SU-DHL-6 (cell line): ENCODE measurements around the gene LRIT2.

ENCODE experiments used
- EZH2phosphoT487 ChIP-seq: fragments of 200-600 bp; sonication (generic), shearing (Covaris generic); conservative IDR thresholded peaks from 2 replicates; pipeline ENCODE4 v1.6.1; 2018; ENCODE audit warnings: mild to moderate bottlenecking, antibody characterized with exemption, low read length, moderate library complexity, mixed read lengths
- TF ChIP-seq, protein P1 (sequence below): fragments of 200-600 bp; sonication (generic); IDR thresholded peaks from one replicate; pipeline ENCODE4 v1.5.1; 2017; ENCODE audit warnings: antibody characterized with exemption, mild to moderate bottlenecking, low read length, moderate library complexity; ENCODE audit not compliant: insufficient read depth, poor library complexity, severe bottlenecking

- TF ChIP-seq, protein P1, sequence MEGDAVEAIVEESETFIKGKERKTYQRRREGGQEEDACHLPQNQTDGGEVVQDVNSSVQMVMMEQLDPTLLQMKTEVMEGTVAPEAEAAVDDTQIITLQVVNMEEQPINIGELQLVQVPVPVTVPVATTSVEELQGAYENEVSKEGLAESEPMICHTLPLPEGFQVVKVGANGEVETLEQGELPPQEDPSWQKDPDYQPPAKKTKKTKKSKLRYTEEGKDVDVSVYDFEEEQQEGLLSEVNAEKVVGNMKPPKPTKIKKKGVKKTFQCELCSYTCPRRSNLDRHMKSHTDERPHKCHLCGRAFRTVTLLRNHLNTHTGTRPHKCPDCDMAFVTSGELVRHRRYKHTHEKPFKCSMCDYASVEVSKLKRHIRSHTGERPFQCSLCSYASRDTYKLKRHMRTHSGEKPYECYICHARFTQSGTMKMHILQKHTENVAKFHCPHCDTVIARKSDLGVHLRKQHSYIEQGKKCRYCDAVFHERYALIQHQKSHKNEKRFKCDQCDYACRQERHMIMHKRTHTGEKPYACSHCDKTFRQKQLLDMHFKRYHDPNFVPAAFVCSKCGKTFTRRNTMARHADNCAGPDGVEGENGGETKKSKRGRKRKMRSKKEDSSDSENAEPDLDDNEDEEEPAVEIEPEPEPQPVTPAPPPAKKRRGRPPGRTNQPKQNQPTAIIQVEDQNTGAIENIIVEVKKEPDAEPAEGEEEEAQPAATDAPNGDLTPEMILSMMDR: no peak
- no peak for TF ChIP-seq EZH2phosphoT487
These were observed 32.0 kb downstream of the LRIT2 start for GRCh38 chr10:84193327-84193726.
